Spleen (tissue), 7 donors: ENCODE measurements around the gene EXPH5.

Experiments
- CTCF ChIP-seq, 11 experiments: fragments of 200-600 bp in 7 of 11; fragments of 450-650 bp in 4 of 11; sonication (generic) in 4 of 11; IDR thresholded peaks in 8 of 11; conservative IDR thresholded peaks in 3 of 11; 1 replicate in 7 of 11; 2 replicates in 4 of 11; pipeline versions ENCODE4 v1.4.0 to v1.8.0; 2016 to 2021; ENCODE audit warnings: antibody characterized with exemption in 11 of 11, inconsistent platforms in 4 of 11, mild to moderate bottlenecking in 1 of 11
- POLR2A ChIP-seq, 3 donors: fragments of 450-650 bp; IDR thresholded peaks; one replicate each; pipeline ENCODE4 v1.5.1; 2017; ENCODE audit warnings: antibody characterized with exemption in 3 of 3, mild to moderate bottlenecking in 1 of 3
- POLR2AphosphoS5 ChIP-seq, 3 donors: sonication (generic); formaldehyde crosslinking; IDR thresholded peaks; one replicate each; pipeline ENCODE4 v1.5.1; 2017; ENCODE audit warnings: antibody characterized with exemption in 3 of 3
- donor health status: DM: no; HTN: no; CAD: no; lungs with moderate emphysema.
- donor health status: DM: no; HTN: no; CAD: no.
- donor health status: DM: no; HTN: no; CAD: no.

- no peak for TF ChIP-seq CTCF (IDR thresholded peaks at IDR 0.05 in 8 of 11, conservative IDR thresholded peaks at IDR 0.05 in 3 of 11)
- no peak for TF ChIP-seq POLR2A (IDR thresholded peaks at IDR 0.05)
- no peak for TF ChIP-seq POLR2AphosphoS5 (IDR thresholded peaks at IDR 0.05)
Measured at GRCh38 chr11:108592591-108593213, 866 bp downstream of the EXPH5 start.
